PC-9 (cell line): ENCODE data around the gene MED27.

Source experiments
- CTCF ChIP-seq: fragments of 200-600 bp; sonication (generic); conservative IDR thresholded peaks from 2 replicates; pipeline ENCODE4 v1.6.1; 2017; ENCODE audit warnings: mixed run types, antibody characterized with exemption, mild to moderate bottlenecking, moderate library complexity
- EZH2 ChIP-seq: fragments of 200-600 bp; sonication (generic); IDR thresholded peaks from 2 replicates; pipeline ENCODE4 v1.8.0; 2017; ENCODE audit warnings: antibody characterized with exemption, low read depth

- TF ChIP-seq CTCF = no peak
- TF ChIP-seq EZH2 = no peak
Measured at GRCh38 chr9:131972889-131973288, 106.8 kb downstream of the MED27 start.
